Calu3 (cell line): ENCODE data around the gene CXCL6. TPM values are rescaled to one million over a fixed set of nuclear protein-coding genes. Genes with fewer than 3 reads are reported as not detected.

Source experiments
- BruUV-seq: library from RNA; stranded (reverse); fragments of 400-500 nt; replicated peaks from 2 replicates; lab custom pipeline; 2021; lab: Mats Ljungman, UMichigan
- CTCF ChIA-PET: fragments of 300-600 bp; sonication (Branson Sonifier 250); formaldehyde crosslinking; loops from one replicate; lab custom pipeline; 2022; ENCODE audit warnings: antibody characterized with exemption; lab: Charles Lee
- DNase-seq: peaks from one replicate; pipeline ENCODE4 v3.0.0; 2022
- H3K27ac Mint-ChIP-seq: one replicate; pipeline ENCODE4 v1.8.0; 2022; ENCODE audit warnings: mixed read lengths; ENCODE audit not compliant: unreplicated experiment
- H3K27me3 Mint-ChIP-seq: one replicate; pipeline ENCODE4 v1.8.0; 2022; ENCODE audit warnings: mixed read lengths; ENCODE audit not compliant: unreplicated experiment
- H3K36me3 Mint-ChIP-seq: one replicate; pipeline ENCODE4 v1.8.0; 2022; ENCODE audit warnings: mild to moderate bottlenecking, moderate library complexity, mixed read lengths; ENCODE audit not compliant: insufficient read depth, unreplicated experiment
- H3K4me1 Mint-ChIP-seq: one replicate; pipeline ENCODE4 v1.8.0; 2022; ENCODE audit warnings: mild to moderate bottlenecking, low read depth, mixed read lengths; ENCODE audit not compliant: unreplicated experiment
- H3K4me3 Mint-ChIP-seq: one replicate; pipeline ENCODE4 v1.8.0; 2022; ENCODE audit warnings: mild to moderate bottlenecking, low read depth, moderate library complexity, mixed read lengths; ENCODE audit not compliant: unreplicated experiment
- H3K9me3 Mint-ChIP-seq: one replicate; pipeline ENCODE4 v1.8.0; 2022; ENCODE audit warnings: low read depth, mixed read lengths; ENCODE audit not compliant: unreplicated experiment
- CTCF ChIP-seq: fragments of 200-600 bp; IDR thresholded peaks from one replicate; pipeline ENCODE4 v1.8.0; 2022; ENCODE audit warnings: antibody characterized with exemption; ENCODE audit not compliant: unreplicated experiment
- intact Hi-C: fragments of 100-400 bp; cut with micrococcal nuclease; formaldehyde crosslinking; loops from one replicate; pipeline ENCODE4 v1.10.0; 2022; ENCODE audit not compliant: unreplicated experiment
- total RNA-seq: library from RNA; stranded (reverse); gene quantifications from 2 replicates; pipeline ENCODE4 v1.2.3, GENCODE V29; 2022

Gene CXCL6
- total RNA-seq, 1 experiment from 2014 or later = 91.0 TPM

GRCh38 chr4:73844345-73844744 lies 7.9 kb downstream of the CXCL6 start:
- CTCF ChIA-PET = interaction anchor here (1.0 to 1.2 kb wide), 2 partner anchors 25 to 28 kb away, joined by 3 read pairs; partner anchors contain the start of gene CXCL1
- peaks cover 2% of the 10 kb centered on the region for H3K9me3 Mint-ChIP-seq
- intact Hi-C loops = no loop called here

GRCh38 chr4:73844806-73845205 lies 8.3 kb downstream of the CXCL6 start:
- Mint-ChIP-seq H3K4me1 (peaks cover 22% of the 10 kb centered on the region), H3K4me3 (no peak overlapping the region), H3K27me3 (no peaks in the 10 kb centered on the region), H3K9me3 (no peaks in the 10 kb centered on the region), H3K27ac (peak overlapping the region; percentile 66), H3K36me3 (peaks cover 6% of the 10 kb centered on the region)
- CTCF ChIA-PET = interaction anchor here (1.0 to 1.2 kb wide), 2 partner anchors 24 to 28 kb away, joined by 3 read pairs; partner anchors contain the start of gene CXCL1
- TF ChIP-seq CTCF = no peak
- DNase-seq = no peak
- no TSS peak for BruUV-seq
- intact Hi-C loops = no loop called here

More at GRCh38 chr4:73844345-73844744, 7.9 kb downstream of the CXCL6 start:
- no peak for TF ChIP-seq CTCF
- Mint-ChIP-seq H3K36me3 (peaks cover 10% of the 10 kb centered on the region), H3K4me1 (peaks cover 27% of the 10 kb centered on the region), H3K27me3 (no peaks in the 10 kb centered on the region), H3K4me3 (no peak overlapping the region), H3K27ac (peak overlapping the region; percentile 66)
- DNase-seq = no peak
- BruUV-seq = no TSS peak

GRCh38 chr4:73847526-73848182 lies 11.2 kb downstream of the CXCL6 start:
- no peaks in the 10 kb centered on the region for H3K9me3 Mint-ChIP-seq
- CTCF ChIA-PET = no interaction called here
- no peak overlapping the region for H3K4me3 Mint-ChIP-seq
- no peaks in the 10 kb centered on the region for H3K36me3 Mint-ChIP-seq
- no peak for TF ChIP-seq CTCF
- no TSS peak for BruUV-seq
- no peak for DNase-seq
- no peaks in the 10 kb centered on the region for H3K27me3 Mint-ChIP-seq
- peaks cover 19% of the 10 kb centered on the region for H3K4me1 Mint-ChIP-seq
- no peak overlapping the region for H3K27ac Mint-ChIP-seq
- intact Hi-C loops = no loop called here

GRCh38 chr4:73848183-73848777 lies 11.8 kb downstream of the CXCL6 start:
- H3K27me3 Mint-ChIP-seq = no peaks in the 10 kb centered on the region
- H3K27ac Mint-ChIP-seq = no peak overlapping the region
- no peaks in the 10 kb centered on the region for H3K36me3 Mint-ChIP-seq
- no peak for DNase-seq
- no peak for TF ChIP-seq CTCF
- H3K4me3 Mint-ChIP-seq = no peak overlapping the region
- H3K4me1 Mint-ChIP-seq = peaks cover 13% of the 10 kb centered on the region
- intact Hi-C loops = no loop called here
- BruUV-seq = no TSS peak
- H3K9me3 Mint-ChIP-seq = no peaks in the 10 kb centered on the region
- CTCF ChIA-PET = no interaction called here
